ENCODE results near the gene CCDC102A. TPM values are rescaled to one million over a fixed set of nuclear protein-coding genes. Genes with fewer than 3 reads are reported as not detected.

The CCDC102A gene
- 10 to 100 TPM; 16.3 to 18.2 TPM for total RNA-seq

DNA sequence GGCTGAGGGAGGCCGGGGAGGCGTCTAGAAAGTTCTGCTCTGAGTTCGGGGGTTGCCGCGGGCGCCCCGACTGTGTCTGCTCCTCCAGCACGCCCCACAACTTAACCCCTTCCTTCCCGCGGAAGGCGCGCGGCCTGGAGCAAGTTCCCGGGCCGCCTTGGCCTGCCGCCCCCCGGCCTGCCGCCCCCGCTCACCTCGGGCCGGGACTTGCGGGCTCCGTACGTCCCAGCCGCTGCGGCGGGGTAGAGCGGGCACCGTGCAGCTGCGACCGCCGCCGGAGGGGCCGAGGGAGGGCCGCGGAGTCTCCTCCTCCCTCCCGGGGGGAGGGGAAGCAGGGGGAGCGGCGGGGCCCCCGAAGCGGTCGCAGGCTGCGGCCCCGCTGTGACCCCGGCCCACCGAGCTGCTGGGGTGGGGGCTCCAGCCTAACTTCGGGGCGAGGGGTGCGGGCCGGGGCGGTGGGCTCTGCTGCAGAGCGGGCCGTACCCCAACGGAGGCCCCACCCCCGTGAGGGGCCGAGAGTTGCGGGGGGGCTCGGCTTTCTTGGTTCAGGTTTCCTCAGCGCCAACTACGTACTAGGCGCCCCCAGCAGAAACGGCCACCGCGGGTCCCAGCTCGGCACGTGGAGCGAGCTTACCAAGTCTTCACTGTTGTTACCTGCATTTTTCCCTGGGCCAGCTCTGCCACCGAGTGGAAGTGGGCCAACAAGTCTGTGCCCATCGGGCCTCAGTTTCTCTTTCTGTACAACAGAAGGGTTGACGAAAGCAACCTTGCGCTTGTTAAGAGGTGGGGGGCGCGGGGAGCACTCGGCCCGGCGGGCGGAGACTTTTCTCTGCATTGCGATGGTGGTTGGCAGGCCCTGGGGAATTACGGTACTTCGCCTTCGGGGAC lies at the start of gene CCDC102A:
Gene CCDC102A, minus strand, starts transcription at position 266 of the 888 bp plus-strand sequence. CDS start 7,394 bp downstream, outside the sequence.
- H3K36me3 Mint-ChIP-seq (ENCODE audit: low read depth) = no peaks in the 10 kb centered on the region
- H3K27me3 Mint-ChIP-seq (ENCODE audit: low read depth) = no peaks in the 10 kb centered on the region
- DNase-seq = peak; percentile 59
- peak; percentile 54 for ATAC-seq
- H3K4me3 Mint-ChIP-seq = peak within 1 kb of the TSS; percentile 85
- H3K27ac Mint-ChIP-seq = peak within 1 kb of the TSS; percentile 87
- CTCF ChIA-PET = interaction anchor here (0.8 to 4.7 kb wide), 11 partner anchors 9 to 236 kb away, joined by 3 to 31 read pairs (median 4); partner anchors contain the start of genes DOK4 and POLR2C
- POLR2A ChIA-PET = interaction anchor here (1.1 to 1.9 kb wide), 9 partner anchors 10 to 89 kb away, joined by 3 to 6 read pairs (median 5); partner anchors contain the start of genes CIAPIN1, COQ9 and DOK4
- no peaks in the 10 kb centered on the region for H3K9me3 Mint-ChIP-seq (ENCODE audit: insufficient read depth)
- H3K4me1 Mint-ChIP-seq (ENCODE audit: low read depth) = peaks cover 76% of the 10 kb centered on the region

DNA sequence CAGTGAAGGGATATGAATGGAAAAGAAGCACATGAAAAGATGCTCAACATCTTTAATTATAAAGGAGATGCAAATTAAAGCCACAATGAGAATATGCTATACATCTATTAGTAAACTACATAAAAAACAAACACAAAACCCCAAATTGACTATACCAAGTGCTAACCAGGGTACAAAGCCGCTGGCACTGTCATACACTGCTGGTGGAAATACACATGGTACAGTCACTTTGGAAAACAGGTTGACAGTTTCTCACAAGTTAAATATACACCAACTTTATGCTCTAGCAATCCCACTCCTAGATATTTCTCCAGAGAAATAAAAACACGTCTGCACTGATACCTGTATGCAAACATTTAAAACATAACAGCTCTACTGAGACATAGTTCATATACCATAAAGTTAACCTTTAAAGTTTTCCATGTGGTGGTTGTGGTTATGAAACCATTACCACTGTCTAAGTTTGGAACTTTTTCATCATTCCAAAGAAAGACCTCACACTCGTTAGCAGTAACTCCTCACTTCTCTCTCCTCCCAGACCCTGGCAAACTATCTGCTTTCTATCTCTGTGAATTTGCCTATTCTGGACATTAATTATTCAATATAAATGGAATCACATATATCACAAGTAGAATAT lies 48.8 kb upstream of the CCDC102A start:
- Mint-ChIP-seq H3K4me3 (no peak overlapping the region), H3K27ac (peak overlapping the region; percentile 2), H3K36me3 (ENCODE audit: low read depth) (peaks cover 21% of the 10 kb centered on the region), H3K4me1 (ENCODE audit: low read depth) (peaks cover 61% of the 10 kb centered on the region), H3K9me3 (ENCODE audit: insufficient read depth) (peaks cover 8% of the 10 kb centered on the region), H3K27me3 (ENCODE audit: low read depth) (no peaks in the 10 kb centered on the region)
- ATAC-seq = peak; percentile 35
- ChIA-PET CTCF (interaction anchor here (1.3 to 5.5 kb wide), 5 partner anchors 8 to 64 kb away, joined by 4 to 43 read pairs (median 6); no protein-coding TSS in a partner anchor), POLR2A (no interaction called here)
- no peak for DNase-seq

DNA sequence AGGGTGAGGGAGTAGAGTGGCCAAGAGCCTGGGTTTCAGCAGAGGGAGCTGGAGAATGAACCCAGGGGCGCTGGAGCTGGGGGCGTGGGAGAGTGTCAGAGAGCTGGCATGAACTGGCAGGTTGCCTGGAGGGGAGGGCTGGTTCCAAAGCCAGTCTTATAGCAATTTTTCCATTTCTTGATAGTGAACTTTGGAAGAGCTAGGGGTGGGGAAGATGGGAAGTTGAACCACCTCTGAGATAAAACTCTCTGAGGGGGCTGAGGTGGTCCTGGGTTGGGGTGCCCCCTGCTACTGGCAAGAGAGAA lies 42.9 kb upstream of the CCDC102A start:
- Mint-ChIP-seq H3K36me3 (ENCODE audit: low read depth) (peaks cover 29% of the 10 kb centered on the region), H3K27me3 (ENCODE audit: low read depth) (no peaks in the 10 kb centered on the region), H3K27ac (peak overlapping the region; percentile 82), H3K4me3 (no peak overlapping the region), H3K4me1 (ENCODE audit: low read depth) (peaks cover 74% of the 10 kb centered on the region), H3K9me3 (ENCODE audit: insufficient read depth) (no peaks in the 10 kb centered on the region)
- DNase-seq (no peak), ATAC-seq (no peak)
- ChIA-PET POLR2A (interaction anchor here (0.7 to 3.5 kb wide), 2 partner anchors 12 to 30 kb away, joined by 3 to 13 read pairs; no protein-coding TSS in a partner anchor), CTCF (interaction anchor here (0.9 to 9.4 kb wide), 4 partner anchors 12 to 70 kb away, joined by 3 to 244 read pairs (median 136); no protein-coding TSS in a partner anchor)

DNA sequence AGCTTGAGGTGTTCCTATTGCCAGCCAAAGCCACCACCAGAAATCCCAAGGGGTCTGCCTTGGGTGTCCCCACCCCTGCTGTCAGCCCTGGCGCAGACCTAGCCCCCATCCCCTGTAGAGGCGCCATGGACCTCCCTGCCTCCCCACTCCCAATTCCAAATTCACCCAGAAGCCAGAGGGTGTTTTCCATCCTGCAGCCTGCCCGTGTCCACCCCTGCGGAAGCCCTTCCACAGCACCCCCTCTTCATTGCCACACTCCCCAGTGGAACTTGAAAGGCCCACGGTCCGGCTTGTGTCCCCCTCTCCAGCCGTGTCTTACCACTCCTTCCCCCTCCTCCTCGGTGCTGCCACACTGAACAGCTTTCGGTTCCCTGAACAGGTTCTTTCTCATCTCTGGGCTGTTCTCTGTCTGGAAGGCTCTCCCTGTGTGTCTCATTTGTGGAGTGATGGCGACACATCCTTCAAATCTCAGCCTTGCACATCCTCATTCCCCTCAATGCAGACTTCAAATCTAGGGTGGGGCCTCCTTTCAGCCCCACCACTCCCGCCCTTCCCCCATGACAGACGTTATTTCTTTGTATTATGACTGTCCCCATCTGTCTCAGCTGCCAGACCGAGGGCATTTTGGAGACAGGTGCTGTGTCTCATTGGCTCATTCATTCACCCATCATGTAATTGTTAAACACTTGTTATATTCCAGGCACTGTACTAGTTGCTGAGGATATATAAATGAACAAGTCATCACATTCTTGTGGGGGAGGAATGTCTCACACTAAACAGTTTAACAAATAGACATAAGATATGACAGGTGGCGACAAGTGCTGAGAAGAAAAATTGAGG lies 42.4 kb upstream of the CCDC102A start:
- CTCF ChIA-PET = interaction anchor here (0.9 to 9.4 kb wide), 9 partner anchors 12 to 421 kb away, joined by 3 to 244 read pairs (median 28); partner anchors contain the start of genes KATNB1, USB1 and ZNF319
- peaks cover 71% of the 10 kb centered on the region for H3K4me1 Mint-ChIP-seq (ENCODE audit: low read depth)
- no peak for ATAC-seq
- no peaks in the 10 kb centered on the region for H3K9me3 Mint-ChIP-seq (ENCODE audit: insufficient read depth)
- peaks cover 29% of the 10 kb centered on the region for H3K36me3 Mint-ChIP-seq (ENCODE audit: low read depth)
- DNase-seq = no peak
- H3K27ac Mint-ChIP-seq = peak overlapping the region; percentile 82
- POLR2A ChIA-PET = interaction anchor here (0.7 to 3.5 kb wide), 4 partner anchors 12 to 34 kb away, joined by 3 to 18 read pairs (median 8); no protein-coding TSS in a partner anchor
- H3K4me3 Mint-ChIP-seq = peak overlapping the region; percentile 39
- no peaks in the 10 kb centered on the region for H3K27me3 Mint-ChIP-seq (ENCODE audit: low read depth)

DNA sequence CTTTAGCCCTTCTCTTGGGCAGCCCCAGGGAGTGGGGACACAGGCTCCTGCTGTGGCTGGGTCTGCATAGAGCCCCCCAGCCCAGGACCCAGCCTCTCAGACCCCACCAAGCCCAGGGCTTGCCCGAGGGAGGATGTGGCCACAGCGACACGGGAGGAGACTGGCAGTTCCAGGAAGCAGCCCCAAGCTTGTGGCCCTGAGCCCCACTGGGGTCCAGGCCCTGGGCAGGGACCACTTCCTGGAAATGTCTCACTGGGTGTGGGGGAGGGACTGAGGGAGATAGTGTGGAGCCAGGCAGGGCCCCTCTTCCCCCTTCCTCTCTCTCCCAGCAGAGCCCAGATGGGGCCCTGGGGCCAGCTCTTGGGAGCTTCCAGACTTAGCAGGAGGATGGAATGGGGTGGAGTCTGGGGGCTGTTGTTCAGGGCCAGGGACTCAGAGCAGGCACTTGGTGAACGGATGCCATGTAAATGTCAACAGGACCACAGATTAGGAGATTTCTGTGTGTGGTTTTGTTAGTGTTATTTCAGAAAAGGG lies 41.4 kb upstream of the CCDC102A start:
- Mint-ChIP-seq H3K27ac (peak overlapping the region; percentile 82), H3K27me3 (ENCODE audit: low read depth) (no peaks in the 10 kb centered on the region), H3K4me1 (ENCODE audit: low read depth) (peaks cover 72% of the 10 kb centered on the region), H3K4me3 (peak overlapping the region; percentile 39), H3K9me3 (ENCODE audit: insufficient read depth) (no peaks in the 10 kb centered on the region), H3K36me3 (ENCODE audit: low read depth) (peaks cover 32% of the 10 kb centered on the region)
- ChIA-PET CTCF (interaction anchor here (1.0 to 9.4 kb wide), 16 partner anchors 13 to 422 kb away, joined by 3 to 244 read pairs (median 17); partner anchors contain the start of genes ADGRG3, CCDC102A, KATNB1 and USB1), POLR2A (interaction anchor here (0.8 to 3.5 kb wide), 7 partner anchors 14 to 70 kb away, joined by 3 to 18 read pairs (median 11); partner anchors contain the start of gene CCDC102A)
- ATAC-seq (peak; percentile 71), DNase-seq (peak; percentile 83)

DNA sequence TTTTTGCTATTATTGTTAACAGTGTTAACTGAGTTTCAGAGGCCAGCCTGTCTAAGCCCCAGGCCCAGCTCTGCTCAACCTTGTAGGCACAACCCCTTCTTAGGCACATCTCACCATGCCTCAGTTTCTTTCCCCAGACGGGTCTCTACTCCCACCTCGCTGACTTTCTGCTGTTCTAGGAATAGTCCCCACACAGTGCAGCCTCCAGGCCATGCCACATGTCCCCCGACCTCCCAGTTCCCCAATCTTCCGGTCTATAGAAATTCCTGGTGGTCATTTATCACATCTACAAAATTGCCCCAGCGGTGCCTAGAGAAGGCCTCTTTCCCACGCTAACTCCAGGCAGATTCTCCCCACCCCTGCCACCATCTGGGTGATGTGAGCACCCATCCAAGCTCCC lies 40.8 kb upstream of the CCDC102A start:
- POLR2A ChIA-PET = interaction anchor here (0.8 to 3.5 kb wide), 9 partner anchors 15 to 179 kb away, joined by 3 to 18 read pairs (median 6); partner anchors contain the start of gene CCDC102A
- CTCF ChIA-PET = interaction anchor here (0.7 to 9.4 kb wide), 36 partner anchors 8 to 437 kb away, joined by 3 to 244 read pairs (median 7); partner anchors contain the start of genes ADGRG3, ADGRG5, CCDC102A and KATNB1
- Mint-ChIP-seq H3K4me1 (ENCODE audit: low read depth) (peaks cover 73% of the 10 kb centered on the region), H3K36me3 (ENCODE audit: low read depth) (peaks cover 32% of the 10 kb centered on the region), H3K9me3 (ENCODE audit: insufficient read depth) (no peaks in the 10 kb centered on the region), H3K27ac (peak overlapping the region; percentile 82), H3K4me3 (peak overlapping the region; percentile 39), H3K27me3 (ENCODE audit: low read depth) (no peaks in the 10 kb centered on the region)
- peak; percentile 4 for ATAC-seq
- peak; percentile 29 for DNase-seq

DNA sequence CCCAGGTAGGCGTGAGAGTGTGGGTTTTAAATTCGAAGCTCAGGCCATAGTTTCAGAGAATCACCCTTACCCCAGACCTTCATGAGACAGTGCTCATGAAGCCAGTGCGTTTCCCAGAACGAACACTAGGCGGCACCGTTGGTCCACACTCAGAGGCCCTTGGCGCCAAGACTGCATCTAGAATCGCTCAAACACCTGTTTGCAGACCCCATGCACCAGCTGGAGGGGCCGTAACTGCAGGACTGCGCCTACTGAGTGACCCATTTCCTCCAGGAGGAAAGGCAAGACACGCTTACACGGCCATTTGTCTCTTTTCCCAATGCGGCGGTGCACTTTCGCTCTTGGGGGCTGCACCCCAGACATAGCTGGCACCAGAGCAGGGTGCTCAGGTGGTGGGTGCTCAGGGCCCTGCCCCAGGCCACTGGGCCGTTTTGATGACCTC lies 40.1 kb upstream of the CCDC102A start:
- no peaks in the 10 kb centered on the region for H3K27me3 Mint-ChIP-seq (ENCODE audit: low read depth)
- peaks cover 67% of the 10 kb centered on the region for H3K4me1 Mint-ChIP-seq (ENCODE audit: low read depth)
- ATAC-seq (peak; percentile 72), DNase-seq (peak; percentile 93)
- POLR2A ChIA-PET = interaction anchor here (0.6 to 3.5 kb wide), 8 partner anchors 16 to 179 kb away, joined by 3 to 18 read pairs (median 8); partner anchors contain the start of gene CCDC102A
- CTCF ChIA-PET = interaction anchor here (0.7 to 9.4 kb wide), 45 partner anchors 9 to 437 kb away, joined by 3 to 244 read pairs (median 7); partner anchors contain the start of genes ADGRG3, ADGRG5, CCDC102A and KATNB1
- peaks cover 28% of the 10 kb centered on the region for H3K36me3 Mint-ChIP-seq (ENCODE audit: low read depth)
- peak overlapping the region; percentile 2 for H3K4me3 Mint-ChIP-seq
- peak overlapping the region; percentile 82 for H3K27ac Mint-ChIP-seq
- no peaks in the 10 kb centered on the region for H3K9me3 Mint-ChIP-seq (ENCODE audit: insufficient read depth)

DNA sequence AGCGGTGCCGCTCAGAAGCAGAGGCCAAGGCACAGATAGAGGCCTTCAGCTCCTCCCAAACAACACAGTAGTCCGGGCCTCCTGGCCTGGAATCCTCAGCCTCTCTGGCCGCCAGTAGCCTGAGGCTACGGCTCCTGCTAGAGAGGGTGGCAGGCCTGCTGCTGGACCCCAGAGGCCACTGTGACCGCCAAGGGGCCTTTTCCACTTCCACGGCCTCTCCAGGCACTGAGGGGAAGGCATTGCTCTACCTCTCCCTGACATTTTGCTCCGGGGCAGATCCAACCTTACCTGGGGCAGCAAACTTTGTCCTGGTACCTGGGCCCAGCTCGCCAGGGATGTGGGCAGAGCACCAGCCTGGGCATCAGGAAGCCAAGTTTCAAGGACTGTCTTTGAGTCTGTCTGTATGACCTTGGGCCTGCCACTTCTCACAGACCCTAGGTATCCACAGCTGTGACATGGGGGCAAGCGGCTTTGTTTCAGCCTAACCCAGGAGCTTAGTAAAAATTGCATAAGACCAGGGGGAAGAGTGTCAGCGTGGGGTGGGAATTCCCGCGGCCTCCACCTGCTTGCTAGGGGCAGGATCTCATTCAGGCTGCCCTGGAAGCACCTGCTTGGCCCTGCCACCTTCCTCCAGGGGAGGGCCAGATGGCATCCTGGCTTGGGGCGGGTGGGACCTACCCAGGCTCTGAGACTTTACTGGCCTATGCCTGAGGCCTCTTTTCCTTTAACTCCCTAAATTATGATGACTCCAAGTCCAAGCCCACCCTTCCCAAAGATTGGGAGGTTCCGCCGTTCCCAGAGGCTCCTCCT lies 39.3 kb upstream of the CCDC102A start:
- Mint-ChIP-seq H3K4me1 (ENCODE audit: low read depth) (peaks cover 63% of the 10 kb centered on the region), H3K27ac (peak overlapping the region; percentile 82), H3K27me3 (ENCODE audit: low read depth) (no peaks in the 10 kb centered on the region), H3K9me3 (ENCODE audit: insufficient read depth) (no peaks in the 10 kb centered on the region), H3K4me3 (no peak overlapping the region), H3K36me3 (ENCODE audit: low read depth) (peaks cover 25% of the 10 kb centered on the region)
- ATAC-seq (no peak), DNase-seq (no peak)
- CTCF ChIA-PET = interaction anchor here (0.7 to 9.4 kb wide), 36 partner anchors 10 to 438 kb away, joined by 3 to 244 read pairs (median 8); partner anchors contain the start of genes ADGRG3, ADGRG5, CCDC102A and KATNB1
- POLR2A ChIA-PET = interaction anchor here (0.6 to 3.5 kb wide), 4 partner anchors 34 to 180 kb away, joined by 3 to 13 read pairs (median 4); no protein-coding TSS in a partner anchor

DNA sequence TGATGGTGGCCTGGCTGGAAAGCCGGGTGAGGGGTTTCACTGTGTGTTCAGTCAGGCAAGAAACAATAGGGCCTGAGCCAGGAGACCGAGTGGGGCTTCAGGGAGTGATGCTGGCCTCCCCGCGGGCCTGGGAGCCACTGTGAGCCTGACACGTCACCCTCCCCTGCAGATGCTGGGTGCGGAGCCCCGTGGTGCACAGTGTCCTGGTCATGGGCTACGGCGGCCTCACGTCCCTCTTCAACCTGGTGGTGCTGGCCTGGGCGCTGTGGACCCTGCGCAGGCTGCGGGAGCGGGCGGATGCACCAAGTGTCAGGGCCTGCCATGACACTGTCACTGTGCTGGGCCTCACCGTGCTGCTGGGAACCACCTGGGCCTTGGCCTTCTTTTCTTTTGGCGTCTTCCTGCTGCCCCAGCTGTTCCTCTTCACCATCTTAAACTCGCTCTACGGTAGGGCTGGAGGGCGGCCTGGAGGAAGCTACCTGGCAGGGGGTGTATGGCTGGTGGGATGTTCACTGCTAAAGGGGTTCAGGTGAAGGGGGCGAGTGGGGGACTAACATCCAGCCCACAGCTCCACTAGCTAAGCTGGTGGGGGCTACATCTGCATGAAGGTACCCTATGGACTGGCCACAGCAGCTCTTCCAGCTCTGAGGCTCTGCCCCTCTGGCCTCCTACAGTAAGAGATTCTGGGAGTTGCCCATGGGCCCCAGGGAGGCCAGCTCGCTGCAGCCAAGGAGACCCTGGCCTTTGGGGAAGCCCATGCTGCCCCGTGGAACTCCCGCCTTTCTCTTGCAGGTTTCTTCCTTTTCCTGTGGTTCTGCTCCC lies 38.5 kb upstream of the CCDC102A start:
- H3K4me3 Mint-ChIP-seq = no peak overlapping the region
- H3K9me3 Mint-ChIP-seq (ENCODE audit: insufficient read depth) = no peaks in the 10 kb centered on the region
- no peaks in the 10 kb centered on the region for H3K27me3 Mint-ChIP-seq (ENCODE audit: low read depth)
- POLR2A ChIA-PET = interaction anchor here (1.2 kb wide), 1 partner anchor 38 kb away, joined by 5 read pairs; no protein-coding TSS in a partner anchor
- CTCF ChIA-PET = interaction anchor here (0.7 to 9.4 kb wide), 22 partner anchors 11 to 425 kb away, joined by 3 to 244 read pairs (median 10); partner anchors contain the start of genes ADGRG5, CCDC102A, KATNB1 and USB1
- peaks cover 26% of the 10 kb centered on the region for H3K36me3 Mint-ChIP-seq (ENCODE audit: low read depth)
- no peak for ATAC-seq
- peak; percentile 17 for DNase-seq
- H3K4me1 Mint-ChIP-seq (ENCODE audit: low read depth) = peaks cover 55% of the 10 kb centered on the region
- H3K27ac Mint-ChIP-seq = peak overlapping the region; percentile 72
